K562 (cell line): Measurements from ENCODE around the gene NPIPA5. TPM values are rescaled to one million over a fixed set of nuclear protein-coding genes. Genes with fewer than 3 reads are reported as not detected.
"Not testable (repeated sequence)": the region's sequence is repeated elsewhere in the genome, so short reads cannot be mapped to it uniquely, and the experiment has no call there.

Source experiments
- ATAC-seq: fragments of 200-7000 bp; cut with Tn5 transposase; 3 replicates; pipeline ENCODE4 v1.9.1; 2020; ENCODE audit warnings: moderate library complexity
- BruUV-seq: library from RNA; stranded (reverse); fragments of 400-500 nt; replicated peaks from 2 replicates; lab custom pipeline; 2021; lab: Mats Ljungman, UMichigan
- CTCF ChIA-PET: fragments of 300-600 bp; formaldehyde crosslinking; extraction: SDS; loops from one replicate; lab custom pipeline; 2021; ENCODE audit warnings: low intra/inter-chr PET ratio; lab: Yijun Ruan, JAX
- POLR2A ChIA-PET: fragments of 300-600, 350-650 bp; sonication (Branson Sonifier 250); formaldehyde crosslinking; extraction: SDS; loops from one replicate; lab custom pipeline; 2021; ENCODE audit warnings: antibody characterized with exemption, inconsistent platforms; lab: Yijun Ruan, JAX
- DNase-seq, 4 experiments: peaks; one replicate each; pipeline versions ENCODE4 v3.0.0 to v3.0.0-alpha.2; 2011 to 2018; ENCODE audit warnings: low spot score in 3 of 4, mixed read lengths in 3 of 4; ENCODE audit errors: extremely low read depth in 1 of 4
- FAIRE-seq: peaks from 2 replicates; lab custom pipeline; 2011; peaks lifted over from hg19 to GRCh38; lab: Jason Lieb, UNC
- H2AFZ ChIP-seq: 2 replicates; pipeline ENCODE4 v1.6.0; 2011; ENCODE audit warnings: low read depth, low read length, control low read depth, inconsistent platforms
- H3K27ac ChIP-seq: fragments of 200-600 bp; 3 replicates; pipeline ENCODE4 v1.8.0; 2011; ENCODE audit warnings: low read depth, mild to moderate bottlenecking, control low read depth, inconsistent platforms, low read length, moderate library complexity, mixed read lengths; ENCODE audit errors: extremely low read depth
- H3K27me3 ChIP-seq, 2 experiments: fragments of 300-600 bp in 1 of 2; 2 replicates in 1 of 2; 3 replicates in 1 of 2; pipeline versions ENCODE4 v1.6.0 to v1.8.0; 2011; ENCODE audit warnings: inconsistent platforms in 2 of 2, low read length in 2 of 2, mild to moderate bottlenecking in 1 of 2, mixed read lengths in 1 of 2, moderate library complexity in 1 of 2; ENCODE audit not compliant: control insufficient read depth in 2 of 2, insufficient read depth in 2 of 2
- H3K36me3 ChIP-seq: fragments of 300-600 bp; 3 replicates; pipeline ENCODE4 v1.8.0; 2011; ENCODE audit warnings: mild to moderate bottlenecking, low read length, inconsistent platforms; ENCODE audit not compliant: control insufficient read depth, insufficient read depth
- H3K4me1 ChIP-seq, 2 experiments: fragments of 200-600 bp in 1 of 2; replicated peaks in 1 of 2; 2 replicates in 1 of 2; 3 replicates in 1 of 2; pipeline versions ENCODE4 v1.5.1 to v1.8.0; 2011; ENCODE audit warnings: inconsistent platforms in 2 of 2, low read length in 2 of 2, mild to moderate bottlenecking in 1 of 2, mixed read lengths in 1 of 2, moderate library complexity in 1 of 2; ENCODE audit not compliant: control insufficient read depth in 2 of 2, insufficient read depth in 2 of 2
- H3K4me2 ChIP-seq: 2 replicates; pipeline ENCODE4 v1.6.1; 2011; ENCODE audit warnings: low read length, control low read depth, inconsistent platforms, mixed read lengths; ENCODE audit not compliant: insufficient read depth
- H3K4me3 ChIP-seq: fragments of 200-600 bp; sonication (generic), shearing (Covaris generic); 2 replicates; pipeline ENCODE4 v1.5.1; 2016; ENCODE audit warnings: control low read depth, inconsistent platforms
- H3K79me2 ChIP-seq: fragments of 200-600 bp; 3 replicates; pipeline ENCODE4 v1.8.0; 2011; ENCODE audit warnings: low read length, inconsistent platforms; ENCODE audit not compliant: control insufficient read depth, insufficient read depth
- H3K9ac ChIP-seq, 2 experiments: 2 replicates each; pipeline versions ENCODE4 v1.6.0 to v1.6.1; 2011; ENCODE audit warnings: low read depth in 2 of 2, low read length in 2 of 2, control low read depth in 1 of 2, inconsistent platforms in 1 of 2, mild to moderate bottlenecking in 1 of 2, mixed read lengths in 1 of 2; ENCODE audit not compliant: insufficient read depth in 1 of 2
- H3K9me1 ChIP-seq: one replicate; pipeline ENCODE4 v1.6.0; 2011; ENCODE audit warnings: inconsistent platforms, mild to moderate bottlenecking, low read length, moderate library complexity; ENCODE audit not compliant: control insufficient read depth, insufficient read depth
- H3K9me3 ChIP-seq: replicated peaks from 2 replicates; pipeline ENCODE4 v1.5.1; 2011; ENCODE audit warnings: low read depth, low read length, inconsistent platforms; ENCODE audit not compliant: control insufficient read depth, insufficient read depth
- H4K20me1 ChIP-seq: replicated peaks from 2 replicates; pipeline ENCODE4 v1.6.1; 2011; ENCODE audit warnings: low read length, inconsistent platforms, mixed read lengths; ENCODE audit not compliant: control insufficient read depth, insufficient read depth
- WGBS: fragments of 100-300 bp; shearing (Covaris generic); methylation state at CpG from one replicate; pipeline ENCODE4 v1.1.6; 2016; ENCODE audit warnings: low coverage, mixed read lengths; ENCODE audit not compliant: insufficient coverage; ENCODE audit errors: missing lambda C conversion rate; 5-methylcytosine and 5-hydroxymethylcytosine counted together
- in situ Hi-C: fragments of 300-500 bp; cut with MboI; formaldehyde crosslinking; loops from 4 replicates; pipeline ENCODE4 v1.15.0; 2018; ENCODE audit warnings: inconsistent platforms, mixed read lengths
- intact Hi-C: fragments of 100-400 bp; cut with micrococcal nuclease; formaldehyde crosslinking; loops from 2 replicates; pipeline ENCODE4 v1.14.2; 2022
- polyA plus RNA-seq, 8 experiments: library from polyadenylated mRNA; depleted of rRNA in 4 of 8; stranded (reverse) in 5 of 8; unstranded in 3 of 8; fragments of >200 nt; fragmentation: Nextera tagmentation in 2 of 8; fragmentation: Illumina TruSeq in 1 of 8; extraction: Ambion mirVana in 2 of 8; extraction: Trizol in 1 of 8; gene quantifications; 2 replicates each; pipeline versions ENCODE4 v1.2.1 to v1.2.3, GENCODE V29; 2011 to 2014; ENCODE audit warnings: inconsistent platforms in 1 of 8, missing spikeins in 1 of 8
- total RNA-seq, 7 experiments: library from RNA; depleted of rRNA in 6 of 7; stranded (reverse); fragments of >200 nt in 6 of 7; fragmentation: Illumina TruSeq in 2 of 7; extraction: Trizol in 2 of 7; gene quantifications; 2 replicates each; pipeline versions ENCODE4 v1.2.1 to v1.2.3, GENCODE V29; 2011 to 2021; ENCODE audit warnings: low replicate concordance in 1 of 7

NPIPA5 gene
- total and polyA plus RNA-seq, 9 of the 15 experiments (the other 6 are each of a cell fraction or from before 2014, with no cell fraction given): 2.2 to 17.0 (median 4.7) TPM

- intact Hi-C loops, ATAC-seq, H3K4me1 ChIP-seq, H2AFZ ChIP-seq, FAIRE-seq, POLR2A ChIA-PET, H3K27me3 ChIP-seq, H3K27ac ChIP-seq, H3K4me3 ChIP-seq, H3K9me1 ChIP-seq, CTCF ChIA-PET, H3K4me2 ChIP-seq, H3K36me3 ChIP-seq, H3K79me2 ChIP-seq, in situ Hi-C loops, BruUV-seq, H4K20me1 ChIP-seq, H3K9ac ChIP-seq, H3K9me3 ChIP-seq, DNase-seq: not testable (repeated sequence)
- 0% methylated on average over 1 of the region's 2 CpGs for WGBS
These were observed 56.9 kb downstream of the NPIPA5 start for GRCh38 chr16:15321221-15321620.

DNA sequence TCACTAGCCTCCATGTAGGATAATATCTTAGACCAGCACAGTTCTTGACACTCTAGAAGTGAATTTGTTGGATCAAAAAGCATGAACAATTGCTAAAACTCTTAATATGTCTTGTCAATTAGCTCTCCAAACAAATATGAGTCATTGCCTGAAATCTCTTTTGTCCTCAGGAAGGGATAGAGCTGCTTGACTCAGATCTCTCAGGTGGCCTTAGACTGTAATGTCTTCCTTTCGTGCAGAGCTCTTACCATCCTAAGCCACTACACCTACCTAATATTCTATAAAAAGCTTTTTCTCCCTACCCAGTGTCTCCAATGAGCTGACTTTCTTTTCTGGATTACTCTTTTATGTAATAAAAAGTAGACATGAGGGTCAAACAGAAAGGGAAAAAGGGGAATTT is 63.5 kb downstream of the NPIPA5 start:
- H3K79me2 ChIP-seq, H3K4me3 ChIP-seq, H3K36me3 ChIP-seq, H3K9ac ChIP-seq, ATAC-seq, intact Hi-C loops, FAIRE-seq, in situ Hi-C loops, H3K4me1 ChIP-seq, H3K9me1 ChIP-seq, H3K4me2 ChIP-seq, H3K27me3 ChIP-seq, BruUV-seq, DNase-seq, H4K20me1 ChIP-seq, H3K27ac ChIP-seq, POLR2A ChIA-PET, H3K9me3 ChIP-seq, H2AFZ ChIP-seq, CTCF ChIA-PET: not testable (repeated sequence)
- 0% methylated on average over 1 of the region's 1 CpG for WGBS

Other genes starting within 250 kb of the NPIPA5 start
- gene MPV17L, start 17.5 kb upstream of the NPIPA5 start, total RNA-seq (2014; rRNA removed): not detected in 2 replicates
- gene MPV17L, start 17.5 kb upstream of the NPIPA5 start, total RNA-seq (2014; rRNA removed; fragmentation: Illumina TruSeq; extraction: Trizol): not detected in 2 replicates
- not detected in 2 replicates for gene MPV17L, start 17.5 kb upstream of the NPIPA5 start, total RNA-seq (2015; rRNA removed; fragmentation: Illumina TruSeq; extraction: Trizol)
- gene MPV17L, start 17.5 kb upstream of the NPIPA5 start, total RNA-seq (2021): 0.11 TPM in 1 of 2 replicates, not detected in the other
- not detected in 2 replicates for gene MPV17L, start 17.5 kb upstream of the NPIPA5 start, polyA plus RNA-seq (2011; rRNA removed)
- gene MPV17L, start 17.5 kb upstream of the NPIPA5 start, polyA plus RNA-seq (2014; fragmentation: Illumina TruSeq; extraction: Trizol): not detected in 2 replicates
- gene MPV17L, start 17.5 kb upstream of the NPIPA5 start, polyA plus RNA-seq (2014; fragmentation: Nextera tagmentation; extraction: Ambion mirVana): not detected
- gene MPV17L, start 17.5 kb upstream of the NPIPA5 start, polyA plus RNA-seq (2014; rRNA removed): not detected in 2 replicates
- gene BMERB1, start 56.3 kb upstream of the NPIPA5 start, total RNA-seq (2014; rRNA removed): 1.1 and 2.9 TPM in 2 replicates
- 0.47 and 1.3 TPM in 2 replicates for gene BMERB1, start 56.3 kb upstream of the NPIPA5 start, total RNA-seq (2014; rRNA removed; fragmentation: Illumina TruSeq; extraction: Trizol)
- 0.75 and 0.94 TPM in 2 replicates for gene BMERB1, start 56.3 kb upstream of the NPIPA5 start, total RNA-seq (2015; rRNA removed; fragmentation: Illumina TruSeq; extraction: Trizol)
- gene BMERB1, start 56.3 kb upstream of the NPIPA5 start, total RNA-seq (2021): 0.98 and 1.5 TPM in 2 replicates
- 0.91 and 1.2 TPM in 2 replicates for gene BMERB1, start 56.3 kb upstream of the NPIPA5 start, polyA plus RNA-seq (2011; rRNA removed)
- 1.4 and 1.7 TPM in 2 replicates for gene BMERB1, start 56.3 kb upstream of the NPIPA5 start, polyA plus RNA-seq (2014; fragmentation: Illumina TruSeq; extraction: Trizol)
- under 1 TPM; 0.29 to 0.31 TPM for gene BMERB1, start 56.3 kb upstream of the NPIPA5 start, polyA plus RNA-seq (2014; fragmentation: Nextera tagmentation; extraction: Ambion mirVana)
- gene BMERB1, start 56.3 kb upstream of the NPIPA5 start, polyA plus RNA-seq (2014; rRNA removed): 1.3 and 1.8 TPM in 2 replicates